NCI-H2227 treated with DMSO at 0.1 percent for 48 hours (cell line): Measurements from ENCODE around the gene TAF5L.
"Not testable (repeated sequence)": the region's sequence is repeated elsewhere in the genome, so short reads cannot be mapped to it uniquely, and the experiment has no call there.

Experiments
- DNase-seq: peaks from one replicate; lab custom pipeline; 2025; lab: John Stamatoyannopoulos, UW

The TAF5L gene

DNA sequence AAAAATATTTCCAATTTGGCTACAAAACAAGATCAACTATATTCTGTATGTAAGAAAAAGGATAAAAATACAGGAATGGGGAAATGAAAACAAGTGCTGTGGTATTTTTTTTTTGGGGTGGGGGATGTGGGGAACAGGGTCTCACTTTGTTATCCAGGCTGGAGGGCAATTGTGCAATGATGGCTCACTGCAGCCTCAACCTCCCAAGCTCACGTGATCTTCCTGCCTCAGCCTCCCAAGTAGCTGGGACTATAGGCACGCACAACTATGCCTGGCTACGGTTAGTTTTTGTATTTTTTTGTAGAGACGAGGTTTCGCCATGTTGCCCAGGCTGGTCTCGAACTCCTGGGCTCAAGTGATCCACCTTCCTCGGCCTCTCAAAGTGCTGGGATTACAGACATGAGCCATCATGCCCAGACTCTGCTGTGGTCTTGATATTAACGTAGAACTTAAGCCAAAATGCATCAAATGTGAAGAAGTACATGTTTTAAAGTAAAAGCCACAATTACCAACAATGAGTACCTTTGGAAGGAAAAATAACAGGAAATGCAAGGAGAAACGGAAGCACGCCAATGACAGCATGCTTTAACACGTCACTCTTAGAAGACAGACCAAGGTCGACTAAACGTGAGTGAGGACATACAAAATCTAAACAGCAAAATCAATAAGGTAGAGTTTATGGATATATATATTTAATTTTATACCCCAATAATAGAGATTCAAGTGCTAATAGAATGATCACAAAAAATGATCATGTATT, 58.6 kb downstream of the TAF5L start:
- DNase-seq: no peak

DNA sequence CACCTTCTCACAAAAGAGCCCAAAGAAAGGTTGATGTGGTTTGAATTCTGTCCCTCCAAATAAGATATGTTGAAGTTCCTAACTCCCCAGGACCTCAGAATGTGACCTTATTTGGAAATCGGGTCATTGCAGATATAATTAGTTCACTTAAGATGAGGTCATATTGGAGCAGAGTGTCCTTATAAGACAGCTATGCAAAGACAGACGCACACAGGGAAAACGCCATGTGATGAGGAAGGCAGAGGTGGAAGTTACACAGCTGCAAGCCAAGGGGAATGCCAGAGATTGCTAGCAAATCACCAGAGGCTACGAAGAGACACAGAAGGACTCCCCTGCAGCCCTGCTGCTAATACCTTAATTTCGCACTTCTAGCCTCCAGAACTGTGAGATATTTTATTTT, 62.2 kb downstream of the TAF5L start:
- no peak for DNase-seq

DNA sequence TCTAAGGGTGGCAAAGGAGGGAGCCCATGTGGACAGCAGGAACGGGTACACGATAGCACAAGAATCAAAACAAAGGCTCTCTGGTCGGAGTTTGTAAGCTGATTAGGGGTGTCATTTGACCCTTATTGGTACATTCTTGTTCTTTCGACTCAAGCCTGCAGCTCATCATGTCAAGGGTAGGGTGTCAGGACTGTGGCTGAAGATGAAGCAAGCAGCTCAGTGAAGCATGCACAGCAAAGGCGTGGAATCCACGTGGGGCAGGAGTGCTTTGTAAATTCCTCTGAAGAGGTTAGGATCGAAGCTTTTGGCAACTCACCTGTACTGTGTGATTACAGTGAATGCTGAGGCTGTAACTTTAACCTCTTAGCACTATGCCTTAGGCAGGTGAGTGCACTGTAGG, 62.7 kb downstream of the TAF5L start:
- DNase-seq: no peak

DNA sequence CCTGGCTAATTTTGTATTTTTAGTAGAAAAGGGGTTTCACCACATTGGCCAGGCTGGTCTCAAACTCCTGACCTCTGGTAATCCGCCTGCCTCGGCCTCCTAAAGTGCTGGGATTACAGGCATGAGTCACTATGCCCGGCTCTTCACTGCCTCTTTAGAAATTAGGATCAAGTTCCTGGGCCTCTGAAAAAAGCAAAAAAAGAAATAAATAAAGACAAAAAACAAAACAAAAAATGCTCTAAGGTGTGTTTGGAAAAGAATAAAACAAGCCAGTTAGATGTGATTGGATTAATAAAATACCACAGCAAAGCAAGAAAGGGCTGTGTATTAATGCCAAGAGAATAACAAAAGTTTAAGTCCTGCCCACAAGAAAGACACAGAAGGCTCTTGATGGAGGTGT, 63.2 kb downstream of the TAF5L start:
- no peak for DNase-seq

DNA sequence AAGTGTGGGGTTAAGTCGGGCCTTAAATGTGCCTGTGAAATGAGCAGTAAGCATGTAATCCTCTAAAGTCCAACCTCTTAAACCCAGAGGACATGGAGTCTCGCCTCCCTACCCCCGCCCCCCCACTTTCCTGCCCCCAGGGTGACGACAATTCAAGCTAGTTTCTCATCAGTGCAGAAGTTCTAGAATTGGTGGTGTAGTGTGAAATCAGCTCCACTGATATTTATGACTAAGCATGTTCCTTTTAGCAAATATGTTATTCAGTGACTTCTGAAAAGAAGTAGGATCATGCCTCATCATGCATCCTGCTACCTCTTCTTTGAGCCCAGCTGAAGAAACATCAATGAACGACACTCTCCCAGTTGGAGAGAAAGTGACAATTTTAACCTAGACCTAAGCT, 64.8 kb downstream of the TAF5L start:
- no peak for DNase-seq

DNA sequence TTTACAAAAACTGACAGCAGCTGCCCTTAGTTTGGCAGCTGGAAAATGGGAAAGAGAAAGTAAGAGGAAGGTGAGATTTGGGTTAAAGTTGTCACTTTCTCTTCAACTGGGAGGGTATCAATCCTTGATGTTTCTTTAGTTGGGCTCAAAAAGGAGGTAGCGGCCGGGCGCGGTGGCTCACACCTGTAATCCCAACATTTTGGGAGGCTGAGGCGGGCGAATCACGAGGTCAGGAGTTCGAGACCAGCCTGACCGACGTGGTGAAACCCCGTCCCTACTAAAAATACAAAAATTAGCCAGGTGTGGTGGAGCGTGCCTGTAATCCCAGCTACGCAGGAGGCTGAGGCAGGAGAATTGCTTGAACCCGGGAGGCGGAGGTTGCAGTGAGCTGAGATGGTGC, 65.8 kb downstream of the TAF5L start:
- DNase-seq: not testable (repeated sequence)

DNA sequence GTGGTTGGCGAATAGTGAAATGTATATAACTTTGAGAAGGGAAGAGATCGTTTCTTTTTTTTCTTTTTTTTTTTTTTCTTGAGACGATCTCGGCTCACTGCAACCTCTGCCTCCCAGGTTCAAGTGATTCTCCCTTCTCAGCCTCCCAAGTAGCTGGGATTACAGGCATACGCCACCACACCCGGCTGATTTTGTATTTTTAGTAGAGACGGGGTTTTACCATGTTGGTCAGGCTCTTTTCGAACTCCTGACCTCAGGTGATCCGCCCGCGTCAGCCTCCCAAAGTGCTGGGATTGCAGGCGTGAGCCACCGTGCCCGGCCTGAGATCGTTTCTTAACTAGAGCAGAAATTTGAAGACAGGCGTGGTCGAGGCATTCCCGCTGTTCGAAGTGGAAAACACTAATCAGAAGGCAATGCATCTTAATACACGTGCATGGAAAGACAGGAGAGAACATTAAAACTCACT, 66.6 kb downstream of the TAF5L start:
- not testable (repeated sequence) for DNase-seq

DNA sequence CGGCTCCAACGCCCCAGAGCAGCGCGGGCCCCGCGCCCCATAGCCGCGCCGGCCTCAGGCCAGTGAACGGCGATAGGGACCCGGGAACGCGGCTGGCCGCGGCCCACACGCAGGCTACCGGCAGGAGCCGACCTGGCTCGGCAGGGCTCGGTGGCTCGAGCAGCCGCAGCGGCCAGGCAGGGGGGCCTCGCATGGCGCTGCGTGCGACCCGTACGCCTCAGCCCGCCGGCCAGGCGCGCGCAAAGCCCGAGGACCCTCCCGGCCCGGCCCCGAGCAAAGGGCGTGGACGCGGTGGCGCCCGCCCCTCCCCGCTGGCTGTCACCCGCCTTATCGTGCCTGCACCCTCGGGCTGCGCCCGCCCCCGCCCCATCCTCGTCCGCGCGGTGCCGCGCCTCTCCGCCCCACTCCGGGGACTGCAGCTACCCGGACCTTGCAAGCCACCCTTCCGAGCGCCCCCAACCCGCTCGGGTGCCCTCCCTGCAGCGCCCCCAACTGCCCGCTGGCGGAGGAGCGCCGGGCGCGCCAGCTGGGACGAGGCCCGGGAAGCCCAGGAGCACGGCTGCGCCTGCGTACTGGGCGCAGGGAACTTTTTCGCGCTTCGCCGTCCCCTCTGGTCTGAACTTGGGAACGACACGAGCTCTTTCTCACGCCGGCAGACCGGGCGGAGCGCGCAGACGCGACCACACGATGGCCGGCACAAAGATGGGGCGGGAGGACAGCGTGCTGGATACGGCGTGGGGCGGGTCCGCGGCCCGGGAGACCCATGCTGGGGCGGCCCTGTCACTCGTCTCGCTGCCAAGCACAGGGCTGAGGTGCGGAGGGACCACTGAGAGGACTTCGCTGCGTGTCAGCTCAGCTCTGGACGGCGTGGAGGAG, 67.2 kb downstream of the TAF5L start, which contains the start of gene ABCB10:
Gene ABCB10 (minus strand): TSS at position 248 of the 876 bp plus-strand sequence. CDS start 55 bp downstream, at position 193.
- peak; percentile 97 for DNase-seq

DNA sequence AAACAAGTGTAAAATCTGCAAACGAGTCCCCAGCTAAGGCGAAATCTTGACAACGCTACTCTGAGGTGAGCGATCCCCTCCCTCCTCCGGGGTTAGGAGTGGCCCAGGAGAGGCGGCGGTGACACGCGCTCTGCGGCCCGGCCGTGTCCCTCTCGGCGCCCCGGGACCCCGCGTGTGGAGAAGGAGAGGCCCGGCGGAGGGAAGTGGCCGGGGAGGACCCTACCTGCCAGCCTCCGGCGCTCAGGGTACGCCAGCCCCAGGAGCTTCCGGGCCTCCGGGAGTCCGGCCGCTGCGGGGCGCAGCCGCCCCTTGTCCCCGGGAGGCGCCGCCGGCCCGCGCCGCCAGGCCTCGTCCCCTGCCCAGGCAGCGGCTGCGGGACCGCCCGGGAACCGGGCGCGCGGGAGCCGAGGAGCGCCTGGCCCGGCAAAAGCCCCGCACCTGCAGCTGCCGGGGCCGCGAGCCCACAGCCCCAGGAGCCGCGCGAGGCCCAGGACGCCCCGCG, 68.0 kb downstream of the TAF5L start:
- DNase-seq: no peak

DNA sequence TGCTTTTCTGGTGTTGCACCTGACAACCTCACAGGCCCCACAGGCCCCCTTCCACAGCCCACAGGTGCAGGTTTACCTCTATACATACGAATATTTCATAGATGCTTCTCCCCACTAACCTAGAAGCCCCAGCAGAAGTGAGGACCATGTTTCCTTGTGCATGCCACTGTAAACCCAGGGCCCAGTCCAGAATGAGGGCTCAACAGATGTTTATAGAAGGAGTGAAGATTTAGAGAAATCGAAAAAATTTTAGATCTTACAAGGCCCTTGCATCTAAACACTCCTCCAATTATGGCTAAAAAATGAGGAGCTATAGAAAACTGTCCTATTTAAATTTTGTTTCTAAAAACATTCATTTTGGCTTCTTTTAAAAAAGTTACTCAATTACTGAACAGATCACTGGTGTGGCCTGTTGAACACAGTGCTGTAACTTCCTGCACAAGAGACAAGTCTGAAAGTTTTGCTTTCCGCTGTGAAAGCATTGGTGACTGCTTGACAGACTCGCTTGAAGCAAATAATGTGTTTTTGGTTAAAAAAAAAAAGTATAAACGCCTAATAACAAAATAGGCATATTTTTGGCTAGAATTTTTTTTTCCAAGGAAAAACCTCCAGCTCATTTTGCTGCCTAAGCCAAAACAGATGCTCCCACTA, 68.6 kb downstream of the TAF5L start:
- no peak for DNase-seq

DNA sequence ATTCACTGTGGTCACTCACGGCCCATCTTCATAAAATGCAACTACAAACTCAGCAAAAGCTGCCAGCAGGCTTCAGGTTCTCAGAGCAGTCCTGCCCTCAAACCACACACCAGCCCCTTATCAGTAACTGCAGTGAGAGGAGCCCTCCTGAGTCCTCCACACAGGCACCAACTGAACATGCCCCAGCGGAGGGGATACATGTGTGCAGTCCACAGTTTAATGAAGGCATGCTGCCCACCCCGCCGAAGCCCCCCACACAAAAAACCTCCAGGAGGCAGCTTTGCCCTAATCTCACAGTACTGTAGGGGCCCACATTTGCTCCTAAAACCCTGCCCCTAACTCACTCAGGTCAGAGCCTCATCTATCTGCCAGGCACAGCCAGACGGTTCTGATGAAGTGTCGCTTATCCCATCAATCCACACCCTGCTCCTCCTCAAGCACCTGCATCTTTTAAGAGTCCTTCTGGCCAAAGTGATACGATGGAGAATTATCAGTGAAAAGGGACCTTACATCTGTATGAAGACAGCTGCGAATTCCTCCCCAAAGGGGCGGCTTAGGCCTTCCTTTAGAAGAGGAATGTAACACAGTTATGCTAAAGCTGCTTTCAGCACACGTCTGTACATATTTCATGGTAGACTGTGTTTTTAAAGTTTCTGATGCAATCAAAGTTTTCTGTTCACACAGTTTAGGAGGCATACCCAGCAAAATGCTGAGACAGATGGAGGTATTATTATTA, 70.9 kb downstream of the TAF5L start:
- no peak for DNase-seq

DNA sequence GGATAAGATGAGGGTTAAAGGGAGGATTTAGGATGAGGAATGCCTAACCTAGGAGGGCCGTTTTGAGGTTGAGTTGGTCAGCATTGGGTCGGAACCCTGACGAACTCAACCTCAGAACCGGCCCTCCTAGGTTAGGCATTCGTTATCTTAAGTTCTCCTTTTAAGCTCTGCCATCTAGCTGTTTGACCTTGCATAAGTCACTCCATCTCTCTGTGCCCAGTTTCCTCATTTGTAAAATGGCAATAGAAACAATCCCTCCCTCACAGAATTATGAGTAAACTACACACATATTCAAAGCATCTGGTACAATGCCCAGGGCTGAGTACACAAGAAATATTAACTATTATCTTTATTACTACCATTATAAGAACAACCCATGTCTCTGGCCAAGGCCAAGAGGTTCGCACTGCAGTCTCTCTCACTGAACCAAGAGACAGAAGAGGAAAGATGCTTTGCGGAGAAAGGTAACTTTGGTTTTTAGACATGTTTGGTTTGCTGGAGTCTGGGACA, 72.2 kb downstream of the TAF5L start:
- no peak for DNase-seq

DNA sequence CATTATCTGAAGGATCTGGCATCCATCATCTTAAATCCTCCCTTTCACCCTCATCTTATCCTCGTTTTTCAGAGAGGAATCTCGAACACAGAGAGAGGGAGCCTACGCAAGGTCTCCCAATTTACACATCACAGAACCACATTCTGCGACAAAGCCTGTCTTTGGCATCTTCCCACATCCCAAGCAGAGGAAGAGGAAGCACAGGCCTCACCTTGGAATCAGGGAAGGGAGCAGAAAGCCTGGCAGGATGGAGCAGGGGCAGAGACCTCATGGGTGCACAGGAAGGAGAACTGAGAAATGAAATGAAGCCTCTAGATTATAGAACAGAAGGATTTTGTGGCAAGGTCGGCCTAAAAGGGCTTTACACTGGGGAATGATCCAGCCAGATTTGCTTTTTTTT, 73.2 kb downstream of the TAF5L start:
- DNase-seq: no peak

DNA sequence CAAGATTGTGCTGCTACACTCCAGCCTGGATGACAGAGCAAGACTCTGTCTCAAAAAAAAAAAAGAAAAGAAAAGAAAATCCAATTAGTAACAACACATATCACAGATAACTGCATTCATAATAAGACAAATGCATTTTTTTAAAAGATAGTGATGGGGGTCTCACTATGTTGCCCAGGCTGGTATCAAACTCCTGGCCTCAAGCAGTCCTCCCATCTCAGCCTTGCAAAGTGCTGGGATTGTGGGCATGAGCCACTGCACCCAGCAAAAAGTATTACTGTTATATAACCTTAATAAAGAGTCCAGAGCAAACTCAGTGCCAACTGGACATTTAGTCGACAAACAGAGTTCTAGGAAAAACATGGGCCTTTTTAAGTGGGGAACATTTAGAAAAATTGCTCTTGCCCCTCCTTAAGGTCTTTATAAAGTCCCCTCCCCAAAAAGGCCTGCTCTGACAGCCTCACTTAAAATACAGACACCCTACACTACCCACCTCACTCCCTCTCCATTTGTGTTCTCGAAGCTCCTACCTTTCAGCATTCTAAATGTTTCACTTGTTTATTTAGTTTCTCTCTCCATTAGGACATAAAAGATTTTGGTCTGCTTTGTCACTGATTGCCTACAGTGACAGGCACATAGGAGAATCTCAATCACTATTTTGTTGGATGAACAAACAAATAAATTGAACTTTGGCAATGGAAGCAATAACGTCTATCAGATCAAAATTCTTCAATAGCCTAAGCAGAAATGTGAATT, 74.9 kb downstream of the TAF5L start:
- DNase-seq: no peak

DNA sequence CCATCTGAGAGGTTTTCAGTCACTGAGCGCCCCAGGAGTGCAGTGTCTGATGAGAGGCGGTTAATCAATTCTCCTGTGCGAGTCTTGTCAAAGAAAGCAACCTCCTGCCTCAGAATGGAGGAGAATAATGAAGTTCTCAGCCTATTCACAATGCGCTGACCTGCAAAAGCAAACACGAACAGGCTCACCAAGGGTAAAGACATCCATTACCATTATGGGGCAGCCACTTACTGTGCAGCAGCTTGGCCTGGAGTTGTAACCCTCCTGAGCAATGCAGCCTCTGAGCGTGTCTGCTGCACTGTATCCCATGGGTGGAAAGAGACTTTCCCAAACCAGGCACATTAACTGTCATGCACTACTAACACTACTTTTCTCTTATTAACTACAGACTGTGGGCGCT, 78.4 kb downstream of the TAF5L start:
- DNase-seq: no peak

DNA sequence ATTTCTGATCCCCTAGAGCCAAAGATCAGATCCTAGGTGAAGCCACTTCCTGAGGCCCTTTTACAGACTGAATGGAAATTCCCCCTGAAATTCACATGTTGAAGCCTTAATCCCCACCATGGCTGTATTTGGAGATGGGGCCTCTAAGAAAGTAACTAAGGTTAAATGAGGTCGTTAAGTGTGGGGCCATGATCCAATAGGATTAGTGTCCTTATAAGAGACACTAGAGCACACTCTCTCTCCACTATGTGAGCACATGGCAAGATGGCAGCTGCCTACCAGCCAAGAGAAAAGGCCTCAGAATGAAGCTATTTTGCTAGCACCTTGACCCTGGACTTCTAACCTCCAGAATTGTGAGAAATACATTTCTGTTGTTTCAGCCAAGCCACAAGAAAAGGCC, 81.3 kb downstream of the TAF5L start:
- DNase-seq: no peak
